Mammary epithelial cell (primary cell): ENCODE measurements around the gene RNF148.

Experiments used
- EZH2 ChIP-seq: IDR thresholded peaks from 2 replicates; pipeline ENCODE4 v1.6.1; 2012; ENCODE audit warnings: low read length, inconsistent platforms, borderline replicate concordance
- TF ChIP-seq, protein P1 (sequence below), 2 donors: IDR thresholded peaks in 1 of 2; conservative IDR thresholded peaks in 1 of 2; 2 replicates each; pipeline ENCODE4 v1.5.1; 2011 to 2012; ENCODE audit warnings: inconsistent platforms in 2 of 2, low read length in 2 of 2, mild to moderate bottlenecking in 2 of 2, control low read depth in 1 of 2, low read depth in 1 of 2; ENCODE audit not compliant: insufficient read depth in 1 of 2; ENCODE audit errors: extremely low read depth in 1 of 2

DNA sequence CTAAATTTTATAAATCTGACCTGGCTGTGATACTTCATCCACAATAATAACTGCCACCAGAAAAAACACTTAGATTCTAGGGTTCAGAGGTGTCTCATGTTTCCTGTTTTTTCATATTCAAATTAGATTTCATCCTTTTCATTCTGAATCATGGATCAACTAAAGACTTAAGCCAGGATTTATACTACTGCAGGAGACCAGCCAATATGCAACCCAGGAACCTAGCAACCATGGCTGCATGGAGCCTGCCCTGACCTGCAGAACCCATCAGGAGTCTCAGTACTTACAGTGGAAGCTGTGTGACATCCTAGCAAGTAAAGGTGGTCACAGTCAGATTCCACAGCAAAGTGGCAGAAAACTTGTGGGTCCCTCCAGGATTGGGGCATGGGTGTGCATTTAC lies 40.5 kb upstream of the RNF148 start:
- TF ChIP-seq, protein P1, sequence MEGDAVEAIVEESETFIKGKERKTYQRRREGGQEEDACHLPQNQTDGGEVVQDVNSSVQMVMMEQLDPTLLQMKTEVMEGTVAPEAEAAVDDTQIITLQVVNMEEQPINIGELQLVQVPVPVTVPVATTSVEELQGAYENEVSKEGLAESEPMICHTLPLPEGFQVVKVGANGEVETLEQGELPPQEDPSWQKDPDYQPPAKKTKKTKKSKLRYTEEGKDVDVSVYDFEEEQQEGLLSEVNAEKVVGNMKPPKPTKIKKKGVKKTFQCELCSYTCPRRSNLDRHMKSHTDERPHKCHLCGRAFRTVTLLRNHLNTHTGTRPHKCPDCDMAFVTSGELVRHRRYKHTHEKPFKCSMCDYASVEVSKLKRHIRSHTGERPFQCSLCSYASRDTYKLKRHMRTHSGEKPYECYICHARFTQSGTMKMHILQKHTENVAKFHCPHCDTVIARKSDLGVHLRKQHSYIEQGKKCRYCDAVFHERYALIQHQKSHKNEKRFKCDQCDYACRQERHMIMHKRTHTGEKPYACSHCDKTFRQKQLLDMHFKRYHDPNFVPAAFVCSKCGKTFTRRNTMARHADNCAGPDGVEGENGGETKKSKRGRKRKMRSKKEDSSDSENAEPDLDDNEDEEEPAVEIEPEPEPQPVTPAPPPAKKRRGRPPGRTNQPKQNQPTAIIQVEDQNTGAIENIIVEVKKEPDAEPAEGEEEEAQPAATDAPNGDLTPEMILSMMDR (conservative IDR thresholded peaks at IDR 0.05 in 1 of 2, IDR thresholded peaks at IDR 0.05 in 1 of 2; ENCODE audit: extremely low read depth in 1 of 2, insufficient read depth in 1 of 2, low read depth in 1 of 2, low read length in 2 of 2): no peak
- TF ChIP-seq EZH2: no peak
